GM21576 (cell line): ENCODE results near the gene RILPL1.
"Not testable (repeated sequence)": the region's sequence is repeated elsewhere in the genome, so short reads cannot be mapped to it uniquely, and the experiment has no call there.

ENCODE experiments used
- ATAC-seq: cut with Tn5 transposase; IDR thresholded peaks from one replicate; pipeline ENCODE4 v1.9.1; 2021; ENCODE audit warnings: mild to moderate bottlenecking, moderate library complexity; ENCODE audit not compliant: unreplicated experiment

Gene RILPL1

DNA sequence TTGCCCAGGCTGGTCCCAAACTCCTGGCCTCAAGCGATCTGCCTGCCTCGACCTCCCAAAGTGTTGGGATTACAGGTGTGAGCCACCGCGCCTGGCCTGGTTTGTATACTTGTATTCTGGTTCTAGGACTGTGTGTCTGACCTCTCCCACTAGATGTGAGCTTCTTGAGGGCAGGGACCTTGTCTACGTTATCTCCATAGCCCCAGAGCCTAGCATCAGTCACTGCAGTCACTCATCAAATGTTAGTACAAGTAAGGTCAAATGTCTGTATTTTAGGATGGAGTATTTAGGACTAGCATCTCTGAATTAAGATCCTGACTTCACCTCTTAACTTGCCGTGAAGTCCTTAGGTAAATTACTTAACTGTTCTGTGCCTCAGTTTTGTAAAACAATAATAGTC, 99.9 kb downstream of the RILPL1 start:
- ATAC-seq = no peak

DNA sequence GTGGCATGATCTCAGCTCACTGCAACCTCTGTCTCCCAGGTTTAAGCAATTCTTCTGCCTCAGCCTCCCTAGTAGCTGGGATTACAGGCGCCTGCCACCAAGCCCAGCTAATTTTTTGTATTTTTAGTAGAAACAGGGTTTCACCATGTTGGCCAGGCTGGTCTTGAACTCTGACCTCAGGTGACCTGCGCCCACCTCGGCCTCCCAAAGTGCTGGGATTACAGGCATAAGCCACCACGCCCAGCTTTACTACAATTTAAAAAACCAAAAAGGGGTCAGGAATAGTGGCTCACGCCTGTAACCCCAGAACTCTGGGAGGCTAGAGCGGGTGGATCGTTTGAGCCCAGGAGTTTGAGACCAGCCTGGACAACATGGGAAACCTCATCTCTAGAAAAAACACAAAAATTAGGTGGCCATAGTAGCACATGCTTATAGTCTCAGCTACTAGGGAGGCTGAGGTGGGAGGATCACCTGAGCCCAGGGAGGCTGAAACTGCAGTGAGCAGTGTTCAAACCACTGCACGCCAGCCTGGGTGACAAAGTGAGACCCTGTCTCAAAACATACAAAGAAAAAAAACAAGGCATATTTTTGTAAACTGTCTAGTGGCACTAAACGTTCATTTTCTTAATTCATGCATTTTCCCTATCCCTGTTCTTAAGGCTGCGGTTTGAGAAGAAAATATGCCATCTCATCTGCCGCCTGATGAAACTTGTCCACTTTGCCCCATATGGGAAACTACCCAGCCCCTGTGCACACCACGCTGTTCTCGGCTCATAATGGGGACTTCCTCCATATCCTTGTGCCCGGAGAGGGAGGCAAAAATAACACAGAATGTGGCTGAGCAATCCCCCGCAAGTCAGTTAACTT, 101.3 kb downstream of the RILPL1 start:
- not testable (repeated sequence) for ATAC-seq

DNA sequence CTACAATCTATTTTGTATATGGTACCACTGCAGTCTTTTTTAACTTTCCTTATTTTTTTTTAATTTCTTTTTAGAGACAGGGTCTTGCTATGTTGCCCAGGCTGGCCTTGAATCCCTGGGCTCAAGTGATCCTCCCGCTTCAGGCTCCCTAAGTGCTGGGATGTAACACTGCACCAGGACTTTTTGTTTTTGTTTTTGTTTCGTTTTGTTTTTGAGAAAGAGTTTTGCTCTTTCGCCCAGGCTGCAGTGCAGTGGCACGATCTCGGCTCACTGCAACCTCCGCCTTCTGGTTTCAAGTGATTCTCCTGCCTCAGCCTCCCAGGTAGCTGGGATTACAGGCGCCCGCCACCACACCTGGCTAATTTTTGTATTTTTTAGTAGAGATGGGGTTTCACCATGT, 104.4 kb downstream of the RILPL1 start:
- not testable (repeated sequence) for ATAC-seq

DNA sequence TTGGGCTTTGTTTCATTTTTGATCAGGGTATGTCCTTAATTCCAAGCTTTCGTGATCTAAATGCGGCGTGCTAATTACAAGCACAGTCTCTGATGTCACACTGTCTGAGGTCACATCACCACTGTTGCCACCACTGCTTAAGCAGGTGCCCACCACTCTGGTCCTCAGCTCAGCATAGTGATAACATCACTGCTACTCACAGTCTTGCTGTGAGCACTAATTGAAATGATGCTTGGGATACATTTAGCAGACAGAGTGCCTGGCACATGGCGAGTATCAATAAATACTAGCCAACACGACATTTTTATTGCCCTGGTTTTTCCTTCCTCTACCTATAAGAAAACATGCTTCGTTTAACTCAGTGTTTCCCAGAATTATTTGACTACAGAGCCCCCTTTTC, 104.9 kb downstream of the RILPL1 start:
- ATAC-seq = no peak

DNA sequence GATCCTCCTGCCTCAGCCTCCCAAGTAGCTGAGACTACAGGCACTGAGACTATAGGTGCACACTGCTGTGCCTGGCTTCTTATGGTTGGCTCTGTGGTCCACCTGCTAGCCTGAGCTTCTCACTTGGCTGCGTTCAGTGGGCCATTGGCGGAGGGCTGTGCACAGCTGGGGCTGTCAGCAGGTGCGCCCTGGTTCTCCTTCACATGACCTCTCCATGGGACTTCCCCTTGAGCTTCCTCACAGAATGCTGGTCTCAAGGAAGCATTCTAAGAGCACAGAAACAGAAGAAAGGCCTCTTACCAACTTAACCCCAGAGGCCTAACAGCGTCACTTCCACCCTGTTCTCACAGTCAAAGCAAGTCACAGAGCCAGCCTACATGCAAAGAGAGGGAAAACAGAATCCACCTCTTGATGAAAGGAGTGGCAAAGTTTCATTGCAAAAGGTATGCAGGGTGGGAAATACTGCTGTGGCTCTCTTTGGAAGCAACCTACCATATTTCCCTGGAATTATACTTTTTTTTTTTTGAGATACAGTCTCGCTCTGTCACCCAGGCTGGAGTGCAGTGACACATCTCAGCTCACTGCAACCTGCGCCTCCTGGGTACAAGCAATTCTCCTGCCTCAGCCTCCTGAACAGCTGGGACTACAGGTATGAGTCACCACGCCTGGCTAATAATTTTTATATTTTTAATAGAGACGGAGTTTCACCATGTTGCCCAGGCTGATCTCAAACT, 106.3 kb downstream of the RILPL1 start:
- ATAC-seq = peak; percentile 93

DNA sequence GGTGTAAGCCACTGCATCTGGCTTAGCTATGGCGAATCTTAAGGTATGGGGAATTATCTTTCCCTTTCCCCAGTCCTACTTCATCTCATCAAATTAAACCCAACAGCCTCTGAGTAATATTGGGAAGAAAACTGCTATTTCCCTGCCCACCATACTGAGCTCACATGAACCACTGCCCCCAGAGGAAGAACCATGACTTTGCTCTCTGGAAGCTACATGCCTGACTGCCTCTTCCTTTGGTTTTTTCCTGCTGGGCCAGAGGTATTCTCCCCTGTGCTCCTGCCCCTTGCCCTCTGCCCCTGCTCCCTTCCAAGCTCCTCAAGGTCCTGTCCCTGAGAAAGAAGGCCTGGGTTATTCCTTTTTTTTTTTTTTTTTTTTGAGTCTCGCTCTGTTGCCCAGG, 112.2 kb downstream of the RILPL1 start:
- no peak for ATAC-seq
